KOPT-K1 (cell line): Measurements from ENCODE around the gene PTHLH.

ENCODE experiments used
- H3K27ac ChIP-seq: fragments of 200-600 bp; sonication (generic); 2 replicates; pipeline ENCODE4 v1.5.1; 2016; ENCODE audit warnings: antibody characterized with exemption, mild to moderate bottlenecking, low read depth, low read length; ENCODE audit not compliant: poor library complexity, severe bottlenecking
- H3K36me3 ChIP-seq: fragments of 200-600 bp; sonication (generic); 2 replicates; pipeline ENCODE4 v1.5.1; 2017; ENCODE audit warnings: antibody characterized with exemption, mild to moderate bottlenecking, low read length, moderate library complexity; ENCODE audit not compliant: insufficient read depth
- H3K9me3 ChIP-seq: fragments of 200-600 bp; sonication (generic); 2 replicates; pipeline ENCODE4 v1.5.1; 2017; ENCODE audit warnings: antibody characterized with exemption, low read length, mild to moderate bottlenecking; ENCODE audit not compliant: insufficient read depth, poor library complexity, severe bottlenecking

The PTHLH gene

GRCh38 chr12:27984275-27984674, 11.7 kb upstream of the PTHLH start:
- H3K9me3 ChIP-seq = no peaks in the 10 kb centered on the region
- H3K27ac ChIP-seq = no peak overlapping the region
- H3K36me3 ChIP-seq = no peaks in the 10 kb centered on the region

- no peak overlapping the region for H3K27ac ChIP-seq
- no peaks in the 10 kb centered on the region for H3K36me3 ChIP-seq
- H3K9me3 ChIP-seq = no peaks in the 10 kb centered on the region
Observed at GRCh38 chr12:27982951-27983350, 10.4 kb upstream of the PTHLH start.

- H3K9me3 ChIP-seq = no peaks in the 10 kb centered on the region
Observed at GRCh38 chr12:27982385-27982784, 9.9 kb upstream of the PTHLH start.

GRCh38 chr12:27981874-27982273, 9.3 kb upstream of the PTHLH start:
- Histone ChIP-seq H3K27ac (no peak overlapping the region), H3K36me3 (no peaks in the 10 kb centered on the region), H3K9me3 (no peaks in the 10 kb centered on the region)

More at GRCh38 chr12:27982385-27982784, 9.9 kb upstream of the PTHLH start:
- Histone ChIP-seq H3K36me3 (no peaks in the 10 kb centered on the region), H3K27ac (no peak overlapping the region)

GRCh38 chr12:27979145-27979544, 6.6 kb upstream of the PTHLH start:
- Histone ChIP-seq H3K9me3 (no peaks in the 10 kb centered on the region), H3K36me3 (no peaks in the 10 kb centered on the region), H3K27ac (no peak overlapping the region)

GRCh38 chr12:27975222-27976136, 2.9 kb upstream of the PTHLH start:
- Histone ChIP-seq H3K36me3 (no peaks in the 10 kb centered on the region), H3K9me3 (no peaks in the 10 kb centered on the region), H3K27ac (no peak overlapping the region)

GRCh38 chr12:27974735-27975221, 2.2 kb upstream of the PTHLH start:
- Histone ChIP-seq H3K9me3 (no peaks in the 10 kb centered on the region), H3K36me3 (no peaks in the 10 kb centered on the region), H3K27ac (no peak overlapping the region)

GRCh38 chr12:27973487-27973890, 956 bp upstream of the PTHLH start:
- Histone ChIP-seq H3K27ac (no peak overlapping the region), H3K9me3 (no peaks in the 10 kb centered on the region), H3K36me3 (no peaks in the 10 kb centered on the region)

- Histone ChIP-seq H3K36me3 (no peaks in the 10 kb centered on the region), H3K27ac (no peak overlapping the region), H3K9me3 (no peaks in the 10 kb centered on the region)
Observed at GRCh38 chr12:27971606-27972005, 927 bp downstream of the PTHLH start.

- no peak overlapping the region for H3K27ac ChIP-seq
- H3K9me3 ChIP-seq = no peaks in the 10 kb centered on the region
- no peaks in the 10 kb centered on the region for H3K36me3 ChIP-seq
Observed at GRCh38 chr12:27971121-27971489, 1.4 kb downstream of the PTHLH start.

GRCh38 chr12:27970401-27971120, 2.0 kb downstream of the PTHLH start:
- Histone ChIP-seq H3K36me3 (no peaks in the 10 kb centered on the region), H3K9me3 (no peaks in the 10 kb centered on the region), H3K27ac (no peak overlapping the region)

GRCh38 chr12:27969624-27970400, 2.7 kb downstream of the PTHLH start:
- no peaks in the 10 kb centered on the region for H3K36me3 ChIP-seq
- no peaks in the 10 kb centered on the region for H3K9me3 ChIP-seq
- no peak overlapping the region for H3K27ac ChIP-seq

- Histone ChIP-seq H3K27ac (no peak overlapping the region), H3K36me3 (no peaks in the 10 kb centered on the region), H3K9me3 (no peaks in the 10 kb centered on the region)
Observed at GRCh38 chr12:27968972-27969623, 3.4 kb downstream of the PTHLH start.

- Histone ChIP-seq H3K27ac (no peak overlapping the region), H3K9me3 (no peaks in the 10 kb centered on the region), H3K36me3 (no peaks in the 10 kb centered on the region)
Observed at GRCh38 chr12:27967551-27968054, 4.9 kb downstream of the PTHLH start.
